ENCODE data around the gene KNOP1.

Gene KNOP1

DNA sequence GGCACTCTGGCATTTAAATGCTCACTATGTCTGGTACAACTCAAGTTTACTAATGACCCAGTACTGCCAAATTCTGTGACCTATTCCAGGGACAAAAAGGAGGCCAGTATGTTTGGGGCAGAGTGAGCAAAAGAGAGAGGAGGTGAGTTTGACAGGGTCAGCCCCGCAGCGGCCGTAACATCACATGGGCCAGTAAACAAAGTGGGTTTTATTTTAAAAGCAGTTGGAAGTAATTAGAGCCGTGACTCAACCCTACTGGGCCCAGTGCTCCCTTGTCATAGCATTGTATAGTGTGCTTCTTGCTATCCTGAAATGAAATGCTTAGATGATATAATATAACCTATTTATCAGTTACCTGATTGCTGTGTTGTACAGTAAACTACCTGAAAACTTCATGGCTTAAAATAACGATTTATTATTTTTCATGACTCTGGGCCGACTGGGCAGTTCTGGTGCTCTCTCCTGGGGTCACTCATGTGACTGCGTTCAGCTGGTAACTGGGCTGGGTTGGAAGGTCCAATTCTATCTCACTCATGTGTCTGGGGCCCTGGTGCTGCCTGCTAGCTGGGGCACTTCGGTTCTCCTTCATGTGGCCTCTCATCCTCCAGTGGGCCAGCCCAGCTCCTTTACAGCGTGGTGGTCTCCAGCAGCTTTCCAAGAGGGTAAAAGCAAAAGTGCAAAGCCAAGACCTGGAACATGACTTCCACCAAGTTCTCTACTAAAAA is 27.4 kb upstream of the KNOP1 start:
- H3K9me3 ChIP-seq, result no peaks in the 10 kb centered on the region
- H3K4me3 ChIP-seq (ENCODE audit: low read depth in 1 of 2, low read length in 1 of 2), result no peak overlapping the region
- TF ChIP-seq, protein P1, sequence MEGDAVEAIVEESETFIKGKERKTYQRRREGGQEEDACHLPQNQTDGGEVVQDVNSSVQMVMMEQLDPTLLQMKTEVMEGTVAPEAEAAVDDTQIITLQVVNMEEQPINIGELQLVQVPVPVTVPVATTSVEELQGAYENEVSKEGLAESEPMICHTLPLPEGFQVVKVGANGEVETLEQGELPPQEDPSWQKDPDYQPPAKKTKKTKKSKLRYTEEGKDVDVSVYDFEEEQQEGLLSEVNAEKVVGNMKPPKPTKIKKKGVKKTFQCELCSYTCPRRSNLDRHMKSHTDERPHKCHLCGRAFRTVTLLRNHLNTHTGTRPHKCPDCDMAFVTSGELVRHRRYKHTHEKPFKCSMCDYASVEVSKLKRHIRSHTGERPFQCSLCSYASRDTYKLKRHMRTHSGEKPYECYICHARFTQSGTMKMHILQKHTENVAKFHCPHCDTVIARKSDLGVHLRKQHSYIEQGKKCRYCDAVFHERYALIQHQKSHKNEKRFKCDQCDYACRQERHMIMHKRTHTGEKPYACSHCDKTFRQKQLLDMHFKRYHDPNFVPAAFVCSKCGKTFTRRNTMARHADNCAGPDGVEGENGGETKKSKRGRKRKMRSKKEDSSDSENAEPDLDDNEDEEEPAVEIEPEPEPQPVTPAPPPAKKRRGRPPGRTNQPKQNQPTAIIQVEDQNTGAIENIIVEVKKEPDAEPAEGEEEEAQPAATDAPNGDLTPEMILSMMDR (IDR thresholded peaks at IDR 0.05), result no peak
- no peaks in the 10 kb centered on the region for H3K36me3 ChIP-seq
- H3K27me3 ChIP-seq, result no peaks in the 10 kb centered on the region
- no peak overlapping the region for H3K27ac ChIP-seq
- H3K4me1 ChIP-seq (ENCODE audit: control insufficient read depth in 1 of 2, insufficient read depth in 1 of 2, low read depth in 1 of 2, low read length in 1 of 2), result no peaks in the 10 kb centered on the region

- Histone ChIP-seq H3K4me3 (ENCODE audit: low read depth in 1 of 2, low read length in 1 of 2) (no peak overlapping the region), H3K4me1 (ENCODE audit: control insufficient read depth in 1 of 2, insufficient read depth in 1 of 2, low read depth in 1 of 2, low read length in 1 of 2) (no peaks in the 10 kb centered on the region), H3K36me3 (no peaks in the 10 kb centered on the region), H3K27me3 (no peaks in the 10 kb centered on the region), H3K27ac (no peak overlapping the region), H3K9me3 (no peaks in the 10 kb centered on the region)
- TF ChIP-seq, protein P1 (IDR thresholded peaks at IDR 0.05), result no peak
Observed at GRCh38 chr16:19744670-19745069, 26.6 kb upstream of the KNOP1 start.

GRCh38 chr16:19743816-19744159 is 25.8 kb upstream of the KNOP1 start:
- no peak overlapping the region for H3K27ac ChIP-seq
- H3K36me3 ChIP-seq, result no peaks in the 10 kb centered on the region
- no peaks in the 10 kb centered on the region for H3K9me3 ChIP-seq
- no peaks in the 10 kb centered on the region for H3K4me1 ChIP-seq (ENCODE audit: control insufficient read depth in 1 of 2, insufficient read depth in 1 of 2, low read depth in 1 of 2, low read length in 1 of 2)
- no peaks in the 10 kb centered on the region for H3K27me3 ChIP-seq
- H3K4me3 ChIP-seq (ENCODE audit: low read depth in 1 of 2, low read length in 1 of 2), result no peak overlapping the region
- TF ChIP-seq, protein P1 (IDR thresholded peaks at IDR 0.05), result no peak

DNA sequence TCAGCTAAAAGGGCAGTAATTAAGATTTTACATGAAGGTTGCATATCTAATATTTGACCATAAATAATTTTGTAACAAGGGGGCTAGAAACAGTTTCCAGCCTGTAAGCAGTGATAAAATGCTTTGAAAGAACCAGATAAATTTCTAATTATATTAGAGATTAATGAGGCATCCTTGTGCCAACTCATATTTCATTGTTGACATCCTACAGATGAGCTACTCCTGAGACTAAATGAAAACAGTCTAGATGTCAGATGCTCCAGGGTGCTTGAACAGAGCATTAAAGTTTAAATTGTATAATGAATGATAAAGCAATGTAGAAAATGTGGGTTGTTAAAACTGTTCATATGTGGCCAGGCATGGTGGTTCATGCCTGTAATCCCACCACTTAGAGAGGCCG is 23.3 kb upstream of the KNOP1 start:
- Histone ChIP-seq H3K36me3 (no peaks in the 10 kb centered on the region), H3K27ac (no peak overlapping the region), H3K27me3 (no peaks in the 10 kb centered on the region), H3K4me1 (ENCODE audit: control insufficient read depth in 1 of 2, insufficient read depth in 1 of 2, low read depth in 1 of 2, low read length in 1 of 2) (no peaks in the 10 kb centered on the region), H3K9me3 (no peaks in the 10 kb centered on the region), H3K4me3 (ENCODE audit: low read depth in 1 of 2, low read length in 1 of 2) (no peak overlapping the region)
- TF ChIP-seq, protein P1 (IDR thresholded peaks at IDR 0.05), result no peak

GRCh38 chr16:19737306-19738038 is 19.4 kb upstream of the KNOP1 start:
- Histone ChIP-seq H3K4me3 (ENCODE audit: low read depth in 1 of 2, low read length in 1 of 2) (no peak overlapping the region), H3K27ac (no peak overlapping the region), H3K4me1 (ENCODE audit: control insufficient read depth in 1 of 2, insufficient read depth in 1 of 2, low read depth in 1 of 2, low read length in 1 of 2) (no peaks in the 10 kb centered on the region), H3K36me3 (no peaks in the 10 kb centered on the region), H3K9me3 (no peaks in the 10 kb centered on the region), H3K27me3 (no peaks in the 10 kb centered on the region)
- TF ChIP-seq, protein P1 (IDR thresholded peaks at IDR 0.05), result no peak

All from neutrophil (primary cell).